DND-41 (cell line): Measurements from ENCODE around the gene USP48.
"Not testable (repeated sequence)": the region's sequence is repeated elsewhere in the genome, so short reads cannot be mapped to it uniquely, and the experiment has no call there.

Experiments
- ATAC-seq: fragments of 200-7000 bp; cut with Tn5 transposase; 3 replicates; pipeline ENCODE4 v1.9.1; 2021; ENCODE audit warnings: low read depth; ENCODE audit not compliant: insufficient read depth
- DNase-seq: peaks from one replicate; pipeline ENCODE4 v3.0.0-alpha.2; 2020
- H2AFZ ChIP-seq: 2 replicates; pipeline ENCODE4 v1.6.0; 2012; ENCODE audit warnings: low read depth, low read length
- H3K27ac ChIP-seq: 2 replicates; pipeline ENCODE4 v1.5.1; 2012; ENCODE audit warnings: low read length, inconsistent platforms
- H3K27me3 ChIP-seq: fragments of 200-600 bp; sonication (generic); 2 replicates; pipeline ENCODE4 v1.6.0; 2012; ENCODE audit warnings: low read length, mild to moderate bottlenecking, inconsistent platforms; ENCODE audit not compliant: insufficient read depth, poor library complexity
- H3K36me3 ChIP-seq: 2 replicates; pipeline ENCODE4 v1.5.1; 2012; ENCODE audit warnings: low read length, inconsistent platforms; ENCODE audit not compliant: insufficient read depth
- H3K4me1 ChIP-seq: 2 replicates; pipeline ENCODE4 v1.5.1; 2012; ENCODE audit warnings: mild to moderate bottlenecking, low read length; ENCODE audit not compliant: insufficient read depth
- H3K4me2 ChIP-seq: 2 replicates; pipeline ENCODE4 v1.6.0; 2012; ENCODE audit warnings: mild to moderate bottlenecking, moderate library complexity, low read length, inconsistent platforms; ENCODE audit not compliant: insufficient read depth
- H3K4me3 ChIP-seq, 2 experiments: fragments of 200-600 bp in 1 of 2; shearing (Covaris generic) in 1 of 2; 2 replicates each; pipeline ENCODE4 v1.5.1; 2012 to 2016; ENCODE audit warnings: inconsistent platforms in 2 of 2, low read length in 2 of 2, mild to moderate bottlenecking in 2 of 2, low read depth in 1 of 2, moderate library complexity in 1 of 2
- H3K79me2 ChIP-seq: 2 replicates; pipeline ENCODE4 v1.6.0; 2012; ENCODE audit warnings: low read length, inconsistent platforms; ENCODE audit not compliant: insufficient read depth
- H3K9ac ChIP-seq: 2 replicates; pipeline ENCODE4 v1.6.0; 2012; ENCODE audit warnings: low read depth, mild to moderate bottlenecking, inconsistent platforms, low read length, moderate library complexity
- H3K9me3 ChIP-seq: 2 replicates; pipeline ENCODE4 v1.5.1; 2012; ENCODE audit warnings: low read length, moderate library complexity, mild to moderate bottlenecking, inconsistent platforms; ENCODE audit not compliant: insufficient read depth, severe bottlenecking
- H4K20me1 ChIP-seq: 2 replicates; pipeline ENCODE4 v1.6.0; 2012; ENCODE audit warnings: low read length; ENCODE audit not compliant: insufficient read depth
- CTCF ChIP-seq: IDR thresholded peaks from 2 replicates; pipeline ENCODE4 v1.5.1; 2012; ENCODE audit warnings: borderline replicate concordance, low read length, moderate library complexity, mild to moderate bottlenecking; ENCODE audit not compliant: poor library complexity, severe bottlenecking; ENCODE audit errors: extremely low read depth
- EZH2 ChIP-seq: IDR thresholded peaks from 3 replicates; pipeline ENCODE4 v1.6.1; 2012; ENCODE audit warnings: borderline replicate concordance, low read depth, mild to moderate bottlenecking, moderate library complexity, low read length, inconsistent platforms; ENCODE audit not compliant: severe bottlenecking

The USP48 gene

GRCh38 chr1:21775550-21775914 is 7.4 kb downstream of the USP48 start:
- H3K36me3 ChIP-seq = 0 out of 2 replicates have a peak, but pooled peaks cover 14% of the 10 kb centered on the region
- no peak for DNase-seq
- no peaks in the 10 kb centered on the region for H3K9me3 ChIP-seq
- no peak overlapping the region for H2AFZ ChIP-seq
- H3K4me2 ChIP-seq = no peak overlapping the region
- no peaks in the 10 kb centered on the region for H3K27me3 ChIP-seq
- no peak overlapping the region for H3K27ac ChIP-seq
- TF ChIP-seq EZH2 = no peak
- TF ChIP-seq CTCF = no peak
- H3K9ac ChIP-seq = no peak overlapping the region
- peaks cover 98% of the 10 kb centered on the region for H3K79me2 ChIP-seq
- no peak overlapping the region for H3K4me3 ChIP-seq
- peaks cover 60% of the 10 kb centered on the region for H4K20me1 ChIP-seq
- ATAC-seq = no peak
- peaks cover 10% of the 10 kb centered on the region for H3K4me1 ChIP-seq

- TF ChIP-seq EZH2 (no peak), CTCF (no peak)
- Histone ChIP-seq H2AFZ (no peak overlapping the region), H4K20me1 (peaks cover 59% of the 10 kb centered on the region), H3K27me3 (no peaks in the 10 kb centered on the region), H3K4me3 (no peak overlapping the region), H3K9me3 (no peaks in the 10 kb centered on the region), H3K9ac (no peak overlapping the region), H3K4me1 (peaks cover 4% of the 10 kb centered on the region), H3K4me2 (no peak overlapping the region), H3K27ac (no peak overlapping the region), H3K79me2 (peaks cover 98% of the 10 kb centered on the region), H3K36me3 (0 out of 2 replicates have a peak, but pooled peaks cover 14% of the 10 kb centered on the region)
- ATAC-seq (no peak), DNase-seq (no peak)
Observed at GRCh38 chr1:21774835-21775549, 8.0 kb downstream of the USP48 start.

GRCh38 chr1:21773585-21773984 is 9.4 kb downstream of the USP48 start:
- ATAC-seq = no peak
- H3K9me3 ChIP-seq = no peaks in the 10 kb centered on the region

GRCh38 chr1:21771672-21772071 is 11.3 kb downstream of the USP48 start:
- not testable (repeated sequence) for ATAC-seq, H3K9me3 ChIP-seq, H2AFZ ChIP-seq, DNase-seq, H3K4me3 ChIP-seq, H3K27ac ChIP-seq, H3K4me2 ChIP-seq, H3K4me1 ChIP-seq, H3K9ac ChIP-seq, H3K27me3 ChIP-seq
- Histone ChIP-seq H4K20me1 (peaks cover 67% of the 10 kb centered on the region), H3K79me2 (peaks cover 98% of the 10 kb centered on the region), H3K36me3 (0 out of 2 replicates have a peak, but pooled peaks cover 11% of the 10 kb centered on the region)

More at GRCh38 chr1:21773585-21773984, 9.4 kb downstream of the USP48 start:
- DNase-seq = no peak
- peaks cover 98% of the 10 kb centered on the region for H3K79me2 ChIP-seq
- H3K36me3 ChIP-seq = 0 out of 2 replicates have a peak, but pooled peaks cover 14% of the 10 kb centered on the region
- TF ChIP-seq EZH2 (no peak), CTCF (no peak)
- no peaks in the 10 kb centered on the region for H3K27me3 ChIP-seq
- H4K20me1 ChIP-seq = peaks cover 67% of the 10 kb centered on the region
- no peak overlapping the region for H3K4me2 ChIP-seq
- H3K4me1 ChIP-seq = no peaks in the 10 kb centered on the region
- H3K27ac ChIP-seq = no peak overlapping the region
- no peak overlapping the region for H2AFZ ChIP-seq
- H3K4me3 ChIP-seq = no peak overlapping the region
- no peak overlapping the region for H3K9ac ChIP-seq

- ATAC-seq, H3K36me3 ChIP-seq, H2AFZ ChIP-seq, H3K4me1 ChIP-seq, H3K27me3 ChIP-seq, H3K9ac ChIP-seq, H3K9me3 ChIP-seq, H3K4me2 ChIP-seq, H3K27ac ChIP-seq, H3K4me3 ChIP-seq, DNase-seq: not testable (repeated sequence)
- Histone ChIP-seq H4K20me1 (peaks cover 72% of the 10 kb centered on the region), H3K79me2 (peaks cover 98% of the 10 kb centered on the region)
Observed at GRCh38 chr1:21770602-21771001, 12.3 kb downstream of the USP48 start.
